Heart right ventricle (tissue), 16 donors: ENCODE data around the gene TM7SF3. TPM values are rescaled to one million over a fixed set of nuclear protein-coding genes. Genes with fewer than 3 reads are reported as not detected.

ENCODE experiments used
- ATAC-seq, 8 donors: fragments of 200-7000 bp; cut with Tn5 transposase; one replicate each; pipeline ENCODE4 v1.9.1; 2020; ENCODE audit warnings: mild to moderate bottlenecking in 8 of 8, moderate library complexity in 8 of 8, moderate number of reproducible peaks in 1 of 8
- DNase-seq, 2 donors: peaks; one replicate each; pipeline ENCODE4 v3.0.0-alpha.2; 2020
- H3K27ac ChIP-seq, 10 donors: fragments of 200-600 bp; sonication (generic) in 2 of 10; one replicate each; pipeline versions ENCODE4 v1.5.0 to v1.8.0; 2020 to 2022; ENCODE audit warnings: mild to moderate bottlenecking in 3 of 10
- H3K27me3 ChIP-seq, 7 donors: fragments of 200-600 bp; one replicate each; pipeline ENCODE4 v1.8.0; 2021 to 2022; ENCODE audit warnings: mild to moderate bottlenecking in 2 of 7
- H3K36me3 ChIP-seq, 9 donors: fragments of 200-600 bp; sonication (generic) in 1 of 9; one replicate each; pipeline versions ENCODE4 v1.5.0 to v1.8.0; 2020 to 2022; ENCODE audit warnings: mild to moderate bottlenecking in 2 of 9
- H3K4me1 ChIP-seq, 9 donors: fragments of 200-600 bp; sonication (generic) in 1 of 9; one replicate each; pipeline versions ENCODE4 v1.5.0 to v1.8.0; 2020 to 2022; ENCODE audit warnings: mild to moderate bottlenecking in 4 of 9
- H3K4me3 ChIP-seq, 10 donors: fragments of 200-600 bp; sonication (generic) in 2 of 10; one replicate each; pipeline versions ENCODE4 v1.5.0 to v1.8.0; 2020 to 2022; ENCODE audit warnings: mild to moderate bottlenecking in 7 of 10, moderate library complexity in 2 of 10
- H3K9me3 ChIP-seq, 11 donors: fragments of 200-600 bp in 10 of 11; sonication (generic) in 2 of 11; one replicate each; pipeline versions ENCODE4 v1.5.0 to v1.8.0; 2013 to 2022; ENCODE audit warnings: mild to moderate bottlenecking in 2 of 11, control low read depth in 1 of 11, moderate library complexity in 1 of 11
- WGBS, 2 donors: extraction: QIAGEN DNeasy Blood & Tissue Kit; methylation state at CpG; one replicate each; pipeline ENCODE4 v1.1.7; 2013; ENCODE audit warnings: inconsistent platforms in 1 of 2; 5-methylcytosine and 5-hydroxymethylcytosine counted together
- intact Hi-C, 10 donors: fragments of 100-400 bp; cut with DNase I; formaldehyde crosslinking; loops; one replicate each; pipeline versions ENCODE4 v1.11.1 to v1.14.2; 2022
- polyA plus RNA-seq, 2 donors: library from polyadenylated mRNA; stranded (reverse); fragments of 200-250 nt; gene quantifications; one replicate each; pipeline ENCODE4 v1.2.3, GENCODE V29; 2013
- total RNA-seq, 10 donors: library from RNA; stranded (reverse); fragmentation: NEBNext Ultra II Directional in 3 of 10; extraction: Animal tissue kit (Norgen Biotek cat#: 25700) in 3 of 10; gene quantifications; one replicate each; pipeline versions ENCODE4 v1.2.1 to v1.2.4, GENCODE V29; 2021 to 2023
- TF ChIP-seq, protein P1 (sequence below), 9 donors: fragments of 200-600 bp; sonication (generic) in 2 of 9; IDR thresholded peaks; one replicate each; pipeline versions ENCODE4 v1.5.0 to v1.8.0; 2021 to 2022; ENCODE audit warnings: antibody characterized with exemption in 9 of 9, mild to moderate bottlenecking in 5 of 9, moderate library complexity in 1 of 9
- donor health status: Arrhythmogenic right ventricular cardiomyopathy.
- donor health status: ischemic (EF 13 %, LVEDD 7.1; RV severe dilation, severe dysfunction).
- donor health status: healthy with polysubstance abuse.
- donor health status: DM: no; HTN: yes; CAD: no.
- donor health status: DM: no; HTN: no; CAD: no.
- donor health status: ischemic (EF 25% LVEDD 6.9; RV normal size, moderate dysfunction).
- donor health status: ischemic (EF 25% LVEDD 5.7; RV mildly dilated, moderate dysfunction).
- donor health status: healthy.
- donor health status: DM: yes; HTN: yes; CAD: no.
- donor health status: Ischemic cardiomyopathy.
- donor health status: ischemic (EF 35%, LVEDD 5.7; RV mildly dilated, moderate dysfunction).
- donor health status: nonischemic (EF 11% LVEDD 7.7; RV severe dilation, severe dysfunction).
- donor health status: DM: yes; HTN: yes; CAD: no.
- donor health status: PGD.
- donor health status: ischemic (EF 29% LVEDD 5.4; RV normal size, mild dysfunction).
- donor health status: nonischemic (EF 23%, LVEDD 6.1; RV moderate dilation, normal function).

The TM7SF3 gene
- total and polyA plus RNA-seq, 12 donors, result 8.6 to 29.3 (median 22.8) TPM

DNA sequence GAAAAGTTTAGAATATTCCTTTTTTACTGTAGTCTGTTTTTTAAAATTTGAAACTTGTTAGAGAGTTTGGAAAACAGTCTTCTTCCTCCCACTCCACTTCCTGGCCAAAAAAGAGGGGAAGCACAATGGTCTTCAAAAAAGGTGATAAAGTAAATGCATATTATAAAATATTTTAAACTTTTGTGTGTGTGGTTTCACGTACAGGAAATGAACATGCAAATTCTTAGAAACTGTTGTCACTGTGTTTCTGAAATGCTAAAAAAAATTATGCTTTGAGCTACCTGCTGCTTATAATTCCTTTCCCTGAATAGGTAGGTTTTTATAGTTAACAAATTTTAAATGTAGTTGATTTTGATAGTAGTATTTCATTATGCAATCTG is 73.0 kb downstream of the TM7SF3 start:
- Histone ChIP-seq H3K9me3 (peaks cover 0 to 23% (median 10%) of the 10 kb centered on the region in 11 donors), H3K36me3 (peaks cover 0 to 9% (median 0%) of the 10 kb centered on the region in 9 donors), H3K4me3 (peak overlapping the region in 4 of 10 donors; percentile 2 to 91 (median 89)), H3K27ac (peak overlapping the region in 4 of 10 donors; percentile 28 to 99 (median 65)), H3K27me3 (no peaks in the 10 kb centered on the region), H3K4me1 (peaks cover 0 to 66% (median 51%) of the 10 kb centered on the region in 9 donors)
- no peak for ATAC-seq
- TF ChIP-seq, protein P1, sequence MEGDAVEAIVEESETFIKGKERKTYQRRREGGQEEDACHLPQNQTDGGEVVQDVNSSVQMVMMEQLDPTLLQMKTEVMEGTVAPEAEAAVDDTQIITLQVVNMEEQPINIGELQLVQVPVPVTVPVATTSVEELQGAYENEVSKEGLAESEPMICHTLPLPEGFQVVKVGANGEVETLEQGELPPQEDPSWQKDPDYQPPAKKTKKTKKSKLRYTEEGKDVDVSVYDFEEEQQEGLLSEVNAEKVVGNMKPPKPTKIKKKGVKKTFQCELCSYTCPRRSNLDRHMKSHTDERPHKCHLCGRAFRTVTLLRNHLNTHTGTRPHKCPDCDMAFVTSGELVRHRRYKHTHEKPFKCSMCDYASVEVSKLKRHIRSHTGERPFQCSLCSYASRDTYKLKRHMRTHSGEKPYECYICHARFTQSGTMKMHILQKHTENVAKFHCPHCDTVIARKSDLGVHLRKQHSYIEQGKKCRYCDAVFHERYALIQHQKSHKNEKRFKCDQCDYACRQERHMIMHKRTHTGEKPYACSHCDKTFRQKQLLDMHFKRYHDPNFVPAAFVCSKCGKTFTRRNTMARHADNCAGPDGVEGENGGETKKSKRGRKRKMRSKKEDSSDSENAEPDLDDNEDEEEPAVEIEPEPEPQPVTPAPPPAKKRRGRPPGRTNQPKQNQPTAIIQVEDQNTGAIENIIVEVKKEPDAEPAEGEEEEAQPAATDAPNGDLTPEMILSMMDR (IDR thresholded peaks at IDR 0.05), result no peak
- WGBS, 2 donors, result 31 to 48% methylated on average over 1 of the region's 1 CpG
- DNase-seq, result no peak
- intact Hi-C loops, result no loop called here

DNA sequence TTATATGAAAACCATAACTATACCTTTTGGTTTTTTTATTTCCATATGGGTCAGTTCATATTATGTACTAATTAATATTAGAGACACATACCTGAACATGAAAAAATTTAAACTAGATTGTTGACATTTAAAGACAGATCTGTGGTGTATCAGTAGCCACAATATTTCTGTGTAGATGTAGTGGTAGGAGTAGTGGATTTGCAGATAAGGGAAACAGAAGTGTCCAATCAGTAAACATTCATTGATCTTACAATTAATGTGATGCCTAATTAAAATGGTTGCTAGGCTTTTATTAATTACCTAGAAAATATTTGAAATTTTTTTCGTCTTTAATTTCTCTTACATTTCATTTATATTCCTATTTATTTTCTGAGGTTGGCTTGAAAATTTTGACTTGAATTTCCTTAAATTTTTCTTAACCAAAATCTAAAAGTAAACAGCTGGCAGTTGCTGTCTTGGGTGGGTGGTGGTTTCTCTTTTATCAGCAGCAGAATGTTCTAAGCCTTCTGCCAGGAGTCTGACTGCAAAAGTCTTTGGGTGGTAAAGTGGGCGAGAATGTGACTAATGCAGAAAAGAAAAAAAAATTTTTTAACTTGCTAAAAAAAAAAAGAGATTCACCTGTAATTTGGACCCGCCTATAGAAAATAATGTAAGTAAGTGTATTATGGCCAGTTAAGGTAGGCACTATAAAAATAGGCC is 73.5 kb downstream of the TM7SF3 start:
- Histone ChIP-seq H3K27me3 (no peaks in the 10 kb centered on the region), H3K4me1 (peaks cover 0 to 71% (median 57%) of the 10 kb centered on the region in 9 donors), H3K27ac (peak overlapping the region in 4 of 10 donors; percentile 28 to 99 (median 65)), H3K36me3 (peaks cover 0 to 8% (median 0%) of the 10 kb centered on the region in 9 donors), H3K9me3 (peaks cover 0 to 22% (median 10%) of the 10 kb centered on the region in 11 donors), H3K4me3 (peak overlapping the region in 5 of 10 donors; percentile 82 to 91 (median 89))
- intact Hi-C loops, result no loop called here
- DNase-seq (no peak), ATAC-seq (no peak)
- WGBS, 2 donors, result 70 to 87% methylated on average over 3 of the region's 3 CpGs
- TF ChIP-seq, protein P1 (IDR thresholded peaks at IDR 0.05), result no peak

DNA sequence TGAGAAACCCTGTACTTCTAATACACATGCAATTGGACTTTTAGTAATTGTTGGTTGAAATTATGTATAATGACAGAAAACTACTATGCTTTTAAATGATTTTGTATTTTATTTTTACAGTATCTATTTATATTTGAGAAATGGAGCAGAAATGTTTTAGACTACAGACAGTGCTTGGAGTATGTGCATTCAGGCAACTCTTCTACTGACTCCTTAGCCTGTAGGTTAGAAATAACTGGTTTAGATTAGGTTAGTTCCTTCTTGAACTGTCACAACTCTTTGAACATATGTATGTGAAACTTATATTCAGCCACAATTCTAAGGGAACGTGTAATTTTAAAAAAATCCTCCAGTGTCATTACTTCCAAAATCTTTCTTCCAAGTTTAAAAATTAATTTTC is 74.2 kb downstream of the TM7SF3 start:
- ATAC-seq (no peak), DNase-seq (no peak)
- no peaks in the 10 kb centered on the region for H3K27me3 ChIP-seq
- WGBS, 2 donors, result 40 to 56% methylated on average over 1 of the region's 1 CpG
- H3K27ac ChIP-seq, result peak overlapping the region in 5 of 10 donors; percentile 96 to 99 (median 97)
- H3K4me3 ChIP-seq, result peak overlapping the region in 9 of 10 donors; percentile 60 to 92 (median 89)
- TF ChIP-seq, protein P1 (IDR thresholded peaks at IDR 0.05), result no peak
- H3K9me3 ChIP-seq, result peaks cover 0 to 15% (median 4%) of the 10 kb centered on the region in 11 donors
- peaks cover 0 to under 1% (median 0%) of the 10 kb centered on the region in 9 donors for H3K36me3 ChIP-seq
- H3K4me1 ChIP-seq, result peaks cover 0 to 78% (median 64%) of the 10 kb centered on the region in 9 donors
- intact Hi-C loops, result loop anchor here in 9 of 10 donors (2.0 to 10.0 kb wide), 5 partner anchors 72 to 365 kb away; partner anchors contain the start of genes TM7SF3 (in 8 of the 9) and STK38L (in 1 of the 9)

DNA sequence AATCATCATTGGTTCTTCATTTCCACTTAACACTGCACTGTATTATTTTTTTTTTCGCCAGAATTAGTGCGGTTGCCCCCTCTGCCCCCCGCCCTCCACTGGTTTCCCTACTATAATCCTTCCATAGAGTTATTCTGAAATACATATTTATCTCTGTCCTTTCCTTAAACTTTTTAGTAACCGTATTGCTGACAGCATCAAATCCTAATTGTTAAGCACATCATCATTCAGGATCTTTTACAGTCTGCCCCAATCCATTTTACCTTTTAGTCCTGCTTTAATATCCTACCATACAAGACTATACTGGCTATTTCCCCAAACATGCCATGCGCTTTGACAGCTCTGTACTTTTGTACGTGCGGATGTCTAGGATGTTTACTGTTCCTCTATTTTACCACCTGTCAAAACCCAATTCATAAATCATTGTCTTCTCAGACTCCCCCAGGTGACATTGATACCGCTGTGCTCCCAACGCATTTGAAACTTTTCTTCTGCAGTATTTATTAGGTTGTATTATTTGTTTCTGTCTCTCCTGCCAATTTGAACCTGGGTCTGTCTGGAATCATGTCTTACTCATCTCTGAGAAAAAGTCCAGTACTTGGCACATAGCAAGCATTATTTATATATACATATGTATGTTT is 74.9 kb downstream of the TM7SF3 start:
- TF ChIP-seq, protein P1 (IDR thresholded peaks at IDR 0.05), result no peak
- no peaks in the 10 kb centered on the region for H3K36me3 ChIP-seq
- no peak for DNase-seq
- intact Hi-C loops, result loop anchor here in 9 of 10 donors (2.0 to 10.0 kb wide), 5 partner anchors 73 to 365 kb away; partner anchors contain the start of genes TM7SF3 (in 8 of the 9) and STK38L (in 1 of the 9)
- no peaks in the 10 kb centered on the region for H3K27me3 ChIP-seq
- ATAC-seq, result no peak
- WGBS, 2 donors, result 4 to 5% methylated on average over 9 of the region's 9 CpGs
- H3K27ac ChIP-seq, result peak overlapping the region in 9 of 10 donors; percentile 86 to 99 (median 96)
- H3K4me3 ChIP-seq, result peak overlapping the region; percentile 60 to 92 (median 86)
- peaks cover 0 to 80% (median 66%) of the 10 kb centered on the region in 9 donors for H3K4me1 ChIP-seq
- H3K9me3 ChIP-seq, result peaks cover 0 to 9% (median 0%) of the 10 kb centered on the region in 11 donors
